ENCODE data around the gene CLHC1.

CLHC1 gene

DNA sequence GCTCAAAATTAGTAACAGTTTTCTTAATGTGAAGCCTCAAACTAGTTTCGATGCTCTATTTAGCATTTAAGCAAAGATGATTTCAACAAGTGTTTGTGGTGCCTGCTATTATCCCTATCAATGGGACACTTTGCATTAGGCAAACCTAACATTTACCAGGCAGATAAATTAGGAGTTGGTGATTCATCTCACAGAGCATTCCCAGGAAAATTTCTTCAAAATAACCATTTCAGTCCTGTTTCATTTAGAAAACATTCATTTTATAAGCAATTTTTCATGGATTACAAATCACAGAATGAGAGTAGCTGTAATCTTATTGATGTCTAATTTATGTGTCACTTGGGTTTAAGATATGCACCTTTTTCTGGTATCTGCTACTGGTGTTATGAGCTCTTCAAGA, 62.7 kb downstream of the CLHC1 start:
- DNase-seq (ENCODE audit: low read depth) = no peak

DNA sequence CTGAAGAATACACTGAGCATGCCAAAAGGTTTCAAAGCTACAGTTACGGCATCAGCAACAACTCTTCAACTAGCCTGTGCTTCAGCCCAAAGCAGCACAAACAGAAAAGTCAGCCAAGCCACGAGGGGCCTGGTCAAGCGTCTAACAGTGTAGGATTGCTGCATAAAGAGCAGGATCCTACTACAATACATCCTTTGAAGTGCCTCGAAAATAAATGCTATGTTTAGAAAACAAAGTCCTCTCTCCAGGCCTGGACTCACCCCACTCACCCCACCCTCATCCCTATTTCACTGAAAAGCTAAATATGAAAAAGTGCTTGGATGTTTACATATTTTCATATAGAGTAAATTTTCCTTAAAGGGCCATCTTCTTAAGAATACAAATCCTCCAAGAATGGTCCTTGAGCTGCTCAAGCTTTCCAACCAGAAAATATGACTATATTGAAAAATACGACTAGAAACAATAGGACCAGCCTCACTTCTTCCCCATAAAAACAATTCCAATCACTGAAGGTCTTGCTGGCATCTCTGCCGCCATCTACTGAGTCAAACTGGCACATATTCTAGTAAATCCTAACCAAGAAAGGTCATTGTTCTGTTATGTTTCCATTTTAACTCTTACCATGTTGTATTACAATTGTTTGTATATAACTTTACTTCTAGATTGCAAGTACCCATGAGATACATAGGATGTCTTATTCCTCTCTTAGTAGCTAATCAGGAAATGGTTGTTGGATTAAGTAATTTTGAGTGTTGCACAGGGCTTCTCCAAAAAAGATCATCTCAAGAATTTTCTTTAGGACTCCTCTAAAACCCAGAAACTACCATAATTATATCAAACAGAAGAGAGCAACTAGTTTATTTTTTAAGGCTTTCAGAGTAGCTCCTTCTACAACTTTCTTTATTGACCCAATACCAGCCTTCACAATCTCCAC, 63.6 kb downstream of the CLHC1 start:
- DNase-seq (ENCODE audit: low read depth) = peak; percentile 86

DNA sequence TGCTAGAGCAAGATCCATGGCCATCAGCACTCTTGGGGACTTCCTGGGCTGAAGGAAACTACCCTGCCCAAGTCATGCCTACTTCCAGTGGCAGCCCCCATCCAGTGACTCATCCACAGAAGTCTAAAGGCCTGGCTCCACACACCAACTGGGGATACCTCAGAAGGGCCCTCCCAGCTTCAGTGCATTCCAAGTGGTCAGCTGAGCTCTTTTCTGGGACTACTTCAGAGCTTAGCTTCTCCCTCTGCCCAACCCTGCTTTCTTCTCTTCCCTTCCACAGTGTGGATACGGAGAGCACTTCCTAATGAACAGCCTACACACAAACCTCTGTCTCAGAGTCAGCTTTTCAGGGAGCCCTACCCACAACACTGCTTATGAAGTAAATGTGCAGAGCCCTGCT, 66.5 kb downstream of the CLHC1 start:
- peak; percentile 79 for DNase-seq (ENCODE audit: low read depth)

GRCh38 chr2:55164534-55165480, 67.3 kb downstream of the CLHC1 start:
- no peak for DNase-seq (ENCODE audit: low read depth)

GRCh38 chr2:55163941-55164390, 68.1 kb downstream of the CLHC1 start:
- DNase-seq (ENCODE audit: low read depth) = no peak

GRCh38 chr2:55163274-55163721, 68.8 kb downstream of the CLHC1 start:
- peak; percentile 66 for DNase-seq (ENCODE audit: low read depth)

GRCh38 chr2:55162284-55163006, 69.6 kb downstream of the CLHC1 start:
- DNase-seq (ENCODE audit: low read depth) = no peak

DNA sequence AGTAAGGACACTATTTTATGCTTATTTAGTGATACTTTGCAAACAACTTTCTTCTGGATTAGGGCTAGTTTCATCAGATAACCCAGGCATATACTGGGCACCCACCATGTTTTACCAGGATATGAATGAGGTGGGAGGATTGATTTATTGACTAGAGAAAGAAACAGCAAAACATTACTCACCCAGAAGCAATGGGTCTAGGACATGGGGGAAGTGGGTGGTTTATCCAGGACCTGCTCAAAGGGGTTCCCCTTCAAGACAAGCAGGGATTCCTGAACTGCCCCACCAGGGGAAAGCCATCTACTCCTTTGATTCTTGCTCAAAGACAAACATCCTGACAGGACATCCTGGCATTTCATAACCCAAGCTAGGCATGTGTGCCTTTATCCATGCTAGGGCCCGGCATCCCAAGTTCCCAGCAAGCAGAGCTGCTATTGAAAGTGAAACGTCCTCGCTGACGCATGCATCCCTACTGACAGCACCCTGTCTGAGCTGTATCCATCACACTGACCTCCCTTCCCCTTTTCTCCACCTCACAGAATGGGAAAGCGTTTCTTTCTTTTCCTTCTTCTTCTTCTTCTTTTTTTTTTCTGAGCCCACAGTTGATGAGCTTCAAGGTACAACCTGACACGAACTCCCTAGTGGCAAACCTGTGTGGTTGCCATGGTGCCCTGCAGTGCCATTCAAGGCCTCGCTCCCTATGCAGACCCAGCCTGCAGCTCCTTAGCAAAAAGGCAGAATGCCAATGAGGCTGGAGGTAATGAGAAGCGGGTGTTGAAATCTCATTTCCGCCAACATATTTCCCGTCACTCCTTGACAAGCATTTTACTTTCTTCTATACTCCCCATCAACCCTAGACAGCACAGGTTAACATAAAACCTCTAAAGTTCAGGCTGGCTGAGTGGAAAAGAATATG, 70.5 kb downstream of the CLHC1 start:
- no peak for DNase-seq (ENCODE audit: low read depth)

GRCh38 chr2:55160422-55160821, 71.7 kb downstream of the CLHC1 start:
- no peak for DNase-seq (ENCODE audit: low read depth)

DNA sequence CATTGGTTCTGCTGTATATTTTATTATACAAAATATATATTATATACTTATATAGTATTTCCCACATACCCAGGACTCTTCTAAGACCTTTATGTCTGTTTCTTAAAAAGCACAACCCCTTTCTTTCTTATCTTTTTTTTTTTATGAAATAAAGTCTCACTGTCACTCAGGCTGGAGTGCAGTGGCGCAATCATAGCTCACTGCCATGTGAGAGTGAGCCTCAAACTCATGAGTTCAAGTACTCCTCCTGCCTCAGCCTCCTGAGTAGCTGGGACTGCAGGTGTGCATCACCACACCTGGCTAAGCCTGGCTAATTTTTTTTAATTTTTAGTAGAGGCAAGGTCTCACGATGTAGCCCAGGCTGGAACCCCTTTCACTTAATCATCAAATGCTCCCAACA, 72.3 kb downstream of the CLHC1 start:
- no peak for DNase-seq (ENCODE audit: low read depth)

- no peak for DNase-seq (ENCODE audit: low read depth)
These were observed 72.9 kb downstream of the CLHC1 start for GRCh38 chr2:55159037-55159651.

- DNase-seq (ENCODE audit: low read depth) = no peak
These were observed 73.8 kb downstream of the CLHC1 start for GRCh38 chr2:55158111-55158814.

DNA sequence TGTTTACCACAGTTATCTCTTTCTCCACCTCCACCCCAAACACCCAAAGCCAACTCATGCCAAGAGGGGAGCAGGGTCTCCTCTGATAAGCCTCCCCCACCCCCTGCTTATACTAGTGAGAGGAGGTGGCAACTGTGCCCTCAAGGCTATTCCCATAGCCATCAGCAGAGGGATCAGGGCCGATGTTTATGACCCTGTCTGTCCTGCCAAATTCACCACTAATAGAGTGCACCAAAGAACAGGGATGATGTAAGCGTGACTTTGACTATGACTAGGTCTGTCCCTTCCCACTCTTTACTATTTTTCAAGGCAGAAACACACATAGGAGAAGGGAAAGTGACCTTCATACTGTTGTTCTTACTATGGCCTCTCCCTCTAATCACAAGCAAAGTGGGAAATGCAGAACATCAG, 74.6 kb downstream of the CLHC1 start:
- peak; percentile 85 for DNase-seq (ENCODE audit: low read depth)

DNA sequence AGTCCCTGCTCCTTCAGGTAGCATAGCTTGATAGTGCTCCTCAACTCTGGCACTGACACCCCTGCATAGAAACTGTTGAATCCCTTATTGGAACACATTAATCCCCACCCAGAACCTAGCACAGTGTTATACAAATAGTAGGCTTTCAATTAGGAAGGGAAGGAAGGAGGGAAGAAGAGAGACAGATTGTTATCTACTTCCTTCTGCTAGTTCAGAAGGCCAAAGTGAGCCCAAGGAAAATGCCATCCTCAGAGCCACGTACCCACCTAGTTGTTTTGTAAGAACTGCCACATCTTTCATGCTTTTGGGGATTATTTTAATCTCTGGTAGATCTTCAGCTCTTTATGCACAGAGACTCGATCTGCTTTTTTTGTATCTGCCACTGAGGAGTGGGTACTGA, 75.1 kb downstream of the CLHC1 start:
- no peak for DNase-seq (ENCODE audit: low read depth)

DNA sequence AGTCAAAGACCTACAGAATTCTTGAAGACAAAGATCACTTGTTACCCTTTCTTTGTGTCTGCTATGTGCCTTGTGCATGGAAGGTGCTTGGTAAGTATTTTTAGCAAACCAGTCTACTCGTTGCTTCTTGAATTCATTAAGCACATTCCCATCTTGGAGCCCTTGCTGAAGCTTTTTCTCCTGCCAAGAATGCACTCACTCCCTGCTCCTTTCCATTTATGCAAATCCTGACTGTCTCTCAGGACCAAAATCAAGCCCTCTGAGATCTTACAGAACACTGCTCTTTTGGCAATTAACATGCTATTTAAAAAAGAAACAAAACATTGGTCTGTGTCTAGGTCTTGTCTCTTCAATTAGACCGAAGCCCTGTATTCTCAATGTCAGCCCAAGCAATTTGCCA, 75.8 kb downstream of the CLHC1 start:
- DNase-seq (ENCODE audit: low read depth) = peak; percentile 18

GRCh38 chr2:55155764-55156281, 76.3 kb downstream of the CLHC1 start:
- peak; percentile 74 for DNase-seq (ENCODE audit: low read depth)

DNA sequence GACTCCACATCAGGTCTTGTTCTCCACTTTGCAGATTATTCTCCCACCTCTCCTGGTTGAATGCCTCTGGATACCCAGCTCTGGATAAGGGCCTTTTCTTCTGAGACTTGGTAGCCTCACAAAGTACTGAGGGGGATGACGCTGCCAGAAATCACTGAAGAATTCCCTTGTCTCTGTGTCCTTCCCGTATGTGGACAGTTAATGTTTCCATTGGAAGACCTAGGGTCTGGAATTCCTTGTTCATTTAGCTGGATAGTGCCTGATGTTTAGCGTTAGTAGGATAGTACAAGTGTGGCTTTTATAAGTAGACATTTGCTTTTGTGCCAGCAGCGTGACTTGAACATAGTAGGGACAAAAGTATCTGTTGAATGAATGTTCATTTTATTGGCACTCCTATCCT, 76.9 kb downstream of the CLHC1 start:
- no peak for DNase-seq (ENCODE audit: low read depth)

DNA sequence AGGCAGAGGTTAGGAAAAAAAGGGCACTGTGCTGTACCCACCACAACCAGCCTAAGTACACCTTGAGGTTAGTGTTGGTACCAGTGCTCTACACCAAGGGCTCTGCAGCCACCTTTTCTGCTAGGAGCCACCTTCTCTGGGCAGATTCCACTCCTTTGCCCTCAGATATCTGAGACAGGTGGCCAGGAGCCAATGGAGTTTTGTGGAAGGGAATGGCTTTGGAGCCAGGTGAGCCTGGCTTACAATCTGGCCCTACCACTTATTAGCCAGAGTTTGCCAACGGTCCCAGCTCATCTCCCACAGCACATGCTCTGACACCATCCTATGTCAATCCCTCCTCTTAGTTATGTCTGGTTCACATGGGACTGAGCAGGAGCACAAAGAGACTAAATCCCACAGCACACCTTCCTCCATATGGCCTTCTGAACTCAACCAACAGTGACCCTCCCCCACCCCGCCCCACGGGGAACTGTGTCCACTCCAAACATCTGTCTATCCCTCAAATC, 77.5 kb downstream of the CLHC1 start:
- DNase-seq (ENCODE audit: low read depth) = no peak

DNA sequence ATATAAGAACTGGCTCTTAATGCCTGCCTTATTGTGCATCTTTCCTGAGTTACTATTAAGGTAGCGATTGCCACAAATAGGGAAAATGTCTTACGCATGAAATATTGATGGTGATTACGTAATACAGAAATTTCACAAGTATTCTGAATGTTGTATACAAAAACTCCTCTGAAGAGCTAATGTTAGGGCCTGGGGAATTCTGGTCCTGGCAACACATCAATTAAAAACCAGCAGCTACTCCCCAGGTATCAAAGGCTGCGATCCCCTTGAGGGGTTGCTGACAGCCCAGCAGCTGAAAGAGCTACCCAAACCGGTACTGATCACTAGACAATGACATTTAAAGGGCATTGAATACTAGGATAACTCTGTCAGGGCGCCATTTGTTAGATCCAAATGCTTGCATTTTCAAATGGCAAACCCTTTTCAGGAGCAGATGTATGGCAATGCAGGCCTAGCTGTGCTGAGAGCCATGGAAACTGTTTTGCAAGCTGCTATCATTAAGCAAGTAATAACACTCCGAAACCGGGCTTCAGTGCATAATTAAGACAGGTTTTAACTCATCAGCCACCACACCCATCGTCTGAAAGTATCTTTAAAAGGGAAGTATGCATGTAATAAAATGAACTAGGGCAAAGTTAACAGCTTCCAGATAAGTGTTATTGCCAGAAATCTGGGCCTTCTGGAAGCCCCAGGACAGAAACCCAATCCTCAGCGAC, 78.4 kb downstream of the CLHC1 start:
- DNase-seq (ENCODE audit: low read depth) = no peak
